ENCODE results near the gene ACOX3.
"Not testable (repeated sequence)": the region's sequence is repeated elsewhere in the genome, so short reads cannot be mapped to it uniquely, and the experiment has no call there.

ACOX3 gene
- total RNA-seq, result 20.6 to 22.3 reads per million in 2 donors

DNA sequence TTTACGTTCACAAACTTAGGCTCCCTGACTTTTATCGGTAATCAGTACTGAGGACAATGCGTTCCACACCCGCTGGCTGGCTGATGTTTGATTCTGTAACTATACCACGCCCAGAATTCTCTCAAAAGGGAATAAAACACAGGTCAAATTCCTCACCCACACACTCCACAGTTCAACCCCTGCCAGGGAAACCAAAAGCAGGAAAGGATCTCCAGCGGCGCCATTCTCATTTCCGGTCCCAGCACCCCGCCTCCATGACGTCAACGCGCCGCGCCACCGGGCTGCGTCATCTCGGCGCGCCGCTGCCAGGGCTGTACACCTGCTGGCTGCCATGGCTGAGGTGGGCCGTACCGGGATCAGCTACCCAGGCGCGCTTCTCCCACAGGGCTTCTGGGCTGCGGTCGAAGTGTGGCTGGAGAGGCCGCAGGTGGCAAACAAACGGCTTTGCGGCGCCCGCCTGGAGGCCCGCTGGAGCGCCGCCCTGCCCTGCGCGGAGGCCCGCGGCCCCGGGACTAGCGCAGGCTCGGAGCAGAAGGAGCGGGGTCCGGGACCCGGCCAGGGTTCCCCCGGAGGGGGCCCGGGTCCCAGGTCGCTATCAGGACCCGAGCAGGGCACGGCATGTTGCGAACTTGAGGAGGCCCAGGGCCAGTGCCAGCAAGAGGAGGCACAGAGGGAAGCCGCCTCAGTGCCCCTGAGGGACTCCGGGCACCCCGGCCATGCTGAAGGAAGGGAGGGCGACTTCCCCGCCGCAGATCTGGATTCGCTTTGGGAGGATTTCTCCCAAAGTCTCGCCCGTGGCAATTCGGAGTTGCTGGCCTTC is at the start of gene ACOX3, which contains the start of gene TRMT44:
TSS of gene ACOX3 (minus strand) at position 232 of the 820 bp plus-strand sequence. CDS start 24,202 bp downstream, outside the sequence.
TSS of gene TRMT44 (plus strand) at position 286 of the 820 bp plus-strand sequence. CDS start at position 332, 46 bp downstream.
- DNase-seq, result peak; percentile 96

DNA sequence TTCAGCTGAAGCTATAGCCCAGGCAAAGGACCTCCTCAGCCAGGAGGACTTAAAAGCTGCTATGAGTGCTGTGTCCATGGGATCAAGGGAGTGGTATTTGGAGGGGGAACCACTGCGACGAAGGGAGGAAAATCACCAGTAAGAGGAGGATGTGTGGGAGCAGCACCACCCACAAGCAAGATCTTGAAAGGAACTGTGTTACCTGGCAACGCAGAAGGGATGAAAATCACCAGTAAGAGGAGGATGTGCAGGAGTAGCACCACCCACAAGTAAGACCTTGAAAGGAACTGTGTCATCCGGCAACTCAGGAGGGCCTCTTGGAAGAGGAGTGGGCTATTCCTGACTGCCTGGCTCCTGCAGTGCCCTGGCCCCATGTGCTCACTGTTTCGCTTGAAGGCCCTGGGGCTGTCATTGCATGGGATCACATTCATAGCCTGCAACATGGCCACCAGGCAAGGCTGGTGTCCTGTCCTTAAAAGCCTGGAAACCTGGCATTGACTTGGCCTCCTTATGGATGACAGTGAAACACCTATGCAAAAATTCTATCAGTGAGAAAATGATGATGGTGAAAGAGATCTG is 48.4 kb upstream of the ACOX3 start:
- no peak for DNase-seq

DNA sequence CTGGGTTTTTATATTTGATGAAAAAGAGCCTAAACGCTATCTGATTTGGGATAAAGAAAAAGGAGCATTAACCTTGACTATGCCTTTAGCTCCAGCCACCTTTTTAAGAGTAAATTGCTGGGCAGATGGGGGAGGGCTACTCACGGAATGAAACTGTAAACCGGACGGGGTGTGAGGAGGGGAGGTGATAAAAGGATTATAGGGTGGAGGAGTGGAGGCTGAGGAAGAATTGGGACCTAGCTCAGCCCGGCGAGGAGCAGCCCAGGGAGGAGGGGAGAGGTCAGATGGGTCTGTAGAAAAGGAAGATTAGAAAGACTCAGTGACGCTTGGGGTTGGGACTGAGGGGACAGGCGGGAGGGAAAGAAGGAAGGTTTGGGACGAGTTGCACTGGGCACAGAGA is 46.1 kb upstream of the ACOX3 start:
- DNase-seq, result not testable (repeated sequence)

DNA sequence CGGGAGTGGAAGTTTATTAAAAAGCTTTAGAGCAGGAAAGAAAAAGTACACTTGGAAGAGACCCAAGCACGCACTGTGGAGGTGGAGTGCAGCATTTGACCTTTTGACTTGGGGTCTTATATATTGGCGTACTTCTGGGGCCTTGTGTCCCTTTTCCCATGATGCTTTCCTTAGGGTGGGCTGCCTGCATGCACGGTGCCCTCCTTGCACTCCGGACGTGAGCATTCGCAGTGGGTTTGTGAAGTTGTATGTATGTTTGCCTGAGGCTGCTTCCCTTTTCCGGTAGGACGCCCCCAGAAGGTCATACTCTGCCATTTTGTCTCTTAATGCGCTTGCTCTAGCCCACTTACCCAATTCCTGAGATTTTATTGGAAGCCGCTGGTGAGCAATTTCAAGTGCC is 39.7 kb upstream of the ACOX3 start:
- DNase-seq, result no peak

DNA sequence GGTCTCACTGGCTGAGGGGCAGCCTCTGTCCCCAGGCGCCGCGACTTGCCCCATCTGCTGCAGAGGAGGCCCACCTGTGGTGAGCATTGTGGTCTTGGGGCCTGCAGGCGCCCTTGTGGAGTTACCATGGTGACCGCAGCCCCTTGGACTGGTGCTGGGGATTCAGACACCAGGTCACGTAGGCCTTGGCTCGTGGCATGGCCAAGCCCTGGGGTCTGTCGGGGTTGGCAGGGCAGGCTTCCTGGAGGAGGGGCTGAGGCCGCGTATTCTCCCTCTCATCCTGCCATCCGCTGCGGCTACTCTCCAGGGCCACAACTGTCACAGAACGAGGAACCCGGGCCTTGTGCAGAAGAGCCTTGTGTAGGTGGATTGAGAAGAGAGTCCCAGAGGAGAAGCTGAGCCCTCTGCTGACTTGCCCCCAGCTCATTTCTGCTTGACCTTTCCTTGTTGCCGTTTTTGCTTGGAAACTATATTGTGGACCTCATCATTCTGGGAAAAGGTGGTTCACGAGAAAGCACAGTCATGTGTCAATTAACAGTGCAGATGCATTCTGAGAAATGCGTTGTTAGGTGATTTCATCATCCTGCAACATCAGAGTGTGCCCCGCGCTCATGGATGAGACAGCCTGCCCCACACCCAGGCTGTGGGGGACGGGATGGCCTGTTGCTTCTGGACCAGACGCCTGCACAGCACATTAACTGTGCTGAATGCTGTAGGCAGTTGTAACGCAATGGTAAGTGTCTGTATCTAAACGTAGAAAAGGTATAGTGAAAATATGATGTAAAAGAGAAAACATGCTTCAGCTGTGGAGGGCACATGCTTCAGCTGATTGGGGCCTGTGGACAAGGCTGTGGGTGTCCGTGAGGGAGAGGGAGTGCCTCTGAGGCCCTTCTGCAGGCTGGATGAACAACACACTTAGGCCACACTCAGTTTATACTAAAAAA is 38.5 kb upstream of the ACOX3 start:
- no peak for DNase-seq

DNA sequence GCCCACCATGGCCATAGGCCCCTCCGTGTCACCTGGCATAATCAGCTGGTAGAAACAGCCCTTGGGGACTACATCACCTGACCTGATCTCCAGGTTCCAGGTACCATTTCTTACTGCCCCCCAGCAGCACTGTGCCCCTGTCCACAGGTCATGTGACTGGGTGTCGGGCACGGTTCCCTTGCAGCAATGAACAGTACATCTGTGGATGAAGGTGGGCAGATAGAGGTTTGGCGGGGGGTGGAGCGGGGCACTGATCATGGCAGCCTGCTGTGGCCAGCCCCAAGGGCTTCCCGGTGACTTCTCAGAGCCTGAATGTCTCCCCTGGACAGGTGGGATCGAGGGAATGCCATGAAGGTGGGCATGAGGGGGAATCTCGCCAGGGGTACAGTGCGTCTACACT is 37.8 kb upstream of the ACOX3 start:
- DNase-seq, result no peak

DNA sequence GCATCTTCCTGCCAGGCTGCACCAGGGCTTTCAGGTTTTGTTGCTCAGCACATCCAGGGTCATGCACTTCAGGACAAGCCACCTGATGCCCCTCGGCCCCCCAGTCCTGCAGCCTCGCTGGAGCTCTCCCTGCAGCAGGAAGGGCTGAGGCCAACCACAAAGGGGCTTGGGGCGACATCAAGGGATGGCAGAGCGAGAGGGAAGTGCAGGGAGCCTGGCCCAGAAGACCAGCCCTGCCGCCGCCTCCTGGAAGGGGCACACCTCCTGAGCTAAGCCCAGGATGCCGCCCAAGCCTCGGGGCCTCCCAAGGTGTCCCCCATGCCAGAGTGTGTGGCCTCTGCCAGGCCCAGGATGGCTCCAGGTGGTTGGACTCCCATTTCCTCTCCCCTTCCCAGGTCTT is 37.2 kb upstream of the ACOX3 start:
- DNase-seq, result no peak

DNA sequence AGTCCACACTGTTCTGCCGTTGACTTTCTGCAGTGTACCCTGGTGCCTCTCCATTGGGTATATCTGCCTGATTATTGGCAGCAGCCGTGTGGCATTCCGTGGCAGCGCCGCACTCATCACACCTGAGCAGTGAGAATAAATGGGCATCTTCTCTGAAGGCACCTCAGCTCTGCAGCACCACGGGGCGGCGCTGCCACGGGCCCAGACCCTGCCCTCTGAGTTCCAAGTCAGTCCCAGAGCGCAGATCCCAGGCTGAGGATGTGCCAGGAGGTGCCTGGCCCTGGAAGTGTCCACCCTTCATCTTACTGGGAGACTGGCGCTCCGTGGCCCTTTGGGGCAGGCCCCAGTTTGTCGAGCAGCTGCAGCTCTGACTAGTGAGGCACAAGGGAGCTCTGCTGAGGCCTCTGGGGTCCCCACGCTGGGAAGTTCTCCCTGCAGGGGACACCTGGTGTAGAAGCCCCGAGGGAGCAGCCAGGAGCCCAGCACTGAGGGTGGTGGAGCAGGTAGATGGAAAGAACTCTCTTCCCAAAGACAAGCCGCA is 36.6 kb upstream of the ACOX3 start:
- DNase-seq, result no peak

DNA sequence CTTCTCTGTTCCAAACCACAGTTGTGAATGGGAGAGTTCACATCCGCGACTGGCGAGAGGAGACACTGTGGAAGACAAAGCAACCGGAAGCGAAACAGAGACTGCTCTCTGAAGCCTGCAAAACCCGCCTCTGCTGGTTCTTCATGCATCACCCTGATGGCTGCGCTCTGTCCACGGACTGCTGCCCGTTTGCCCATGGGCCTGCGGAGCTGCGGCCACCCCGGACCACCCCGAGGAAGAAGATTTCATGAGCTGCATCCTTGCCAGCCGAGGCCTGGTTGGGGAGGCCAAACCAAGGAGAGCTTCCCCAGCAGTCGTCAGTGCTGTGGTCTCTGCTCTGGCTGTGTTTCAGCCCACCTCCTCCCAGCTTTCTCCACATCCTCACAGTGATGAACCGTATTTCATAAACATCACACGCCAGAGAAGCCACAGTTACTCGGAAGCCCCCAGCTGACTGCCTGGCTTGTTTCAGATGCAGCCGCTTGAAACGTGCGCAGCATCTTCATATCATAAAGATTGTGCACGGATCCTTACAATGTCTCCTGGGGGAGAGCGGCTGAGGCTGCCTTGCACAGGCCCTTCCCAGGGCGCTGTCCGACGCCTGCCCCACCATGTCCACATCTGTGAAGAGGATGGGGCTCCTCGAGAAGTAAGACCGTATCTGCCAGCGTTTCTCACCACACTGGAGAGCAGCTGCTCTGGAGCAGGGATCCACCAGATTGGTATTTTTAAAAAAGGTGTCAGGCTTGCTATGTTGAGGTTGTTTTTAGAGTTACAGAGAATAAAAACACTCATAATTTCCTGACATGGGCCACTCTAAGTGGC is 35.4 kb upstream of the ACOX3 start:
- DNase-seq, result no peak

DNA sequence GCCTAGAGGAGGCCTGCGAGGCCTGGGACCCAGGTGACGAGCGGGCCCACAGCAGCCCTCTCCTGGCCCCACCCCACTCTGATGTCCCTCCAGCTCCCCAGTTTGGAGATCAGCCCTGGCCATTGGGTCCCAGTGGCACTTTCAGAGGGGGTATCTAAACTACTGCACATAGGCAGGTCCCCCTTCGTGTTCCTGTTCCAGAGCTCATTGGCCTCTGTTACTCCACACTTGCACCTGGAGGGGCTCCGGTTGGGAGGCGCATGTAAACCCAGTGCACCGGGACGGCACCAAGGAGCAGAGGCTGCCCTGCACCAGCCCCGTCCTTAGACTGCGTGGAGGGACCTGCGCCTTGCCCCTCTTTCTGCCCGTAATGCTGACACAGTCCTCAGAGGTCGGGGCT is 34.3 kb upstream of the ACOX3 start:
- no peak for DNase-seq

DNA sequence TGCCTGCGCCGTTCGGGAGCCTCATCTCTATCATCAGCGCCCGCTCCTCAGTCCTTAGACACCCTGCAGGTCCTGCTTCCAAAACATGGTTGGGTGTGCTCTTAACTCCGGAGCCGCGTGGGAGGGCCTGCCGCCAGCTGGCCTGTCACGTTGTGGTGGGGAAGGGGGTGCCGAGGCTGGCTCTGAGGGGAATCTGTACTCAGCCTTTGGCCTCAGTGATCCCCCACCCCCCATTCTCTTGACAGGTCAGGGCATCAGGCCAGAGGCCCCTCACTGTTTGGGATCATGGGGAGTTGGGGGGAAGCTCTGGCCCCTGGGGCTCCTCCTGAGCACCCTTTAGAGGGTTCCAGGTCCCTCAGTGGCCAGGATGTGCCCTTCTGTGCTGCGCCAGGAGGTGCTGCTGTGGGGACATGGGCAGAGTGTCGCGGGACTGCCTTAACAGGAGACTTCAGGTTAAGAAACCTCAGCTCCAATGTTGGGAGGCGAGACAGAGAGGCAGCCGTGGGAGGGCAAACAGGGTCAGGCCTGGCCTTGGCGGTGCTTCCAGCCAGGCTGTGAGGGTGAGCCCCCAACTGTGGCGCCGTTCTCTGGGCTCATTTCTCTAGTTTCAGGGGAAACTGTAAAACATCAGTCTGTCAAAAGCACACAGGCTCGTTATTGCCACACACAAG is 33.5 kb upstream of the ACOX3 start:
- DNase-seq, result no peak

DNA sequence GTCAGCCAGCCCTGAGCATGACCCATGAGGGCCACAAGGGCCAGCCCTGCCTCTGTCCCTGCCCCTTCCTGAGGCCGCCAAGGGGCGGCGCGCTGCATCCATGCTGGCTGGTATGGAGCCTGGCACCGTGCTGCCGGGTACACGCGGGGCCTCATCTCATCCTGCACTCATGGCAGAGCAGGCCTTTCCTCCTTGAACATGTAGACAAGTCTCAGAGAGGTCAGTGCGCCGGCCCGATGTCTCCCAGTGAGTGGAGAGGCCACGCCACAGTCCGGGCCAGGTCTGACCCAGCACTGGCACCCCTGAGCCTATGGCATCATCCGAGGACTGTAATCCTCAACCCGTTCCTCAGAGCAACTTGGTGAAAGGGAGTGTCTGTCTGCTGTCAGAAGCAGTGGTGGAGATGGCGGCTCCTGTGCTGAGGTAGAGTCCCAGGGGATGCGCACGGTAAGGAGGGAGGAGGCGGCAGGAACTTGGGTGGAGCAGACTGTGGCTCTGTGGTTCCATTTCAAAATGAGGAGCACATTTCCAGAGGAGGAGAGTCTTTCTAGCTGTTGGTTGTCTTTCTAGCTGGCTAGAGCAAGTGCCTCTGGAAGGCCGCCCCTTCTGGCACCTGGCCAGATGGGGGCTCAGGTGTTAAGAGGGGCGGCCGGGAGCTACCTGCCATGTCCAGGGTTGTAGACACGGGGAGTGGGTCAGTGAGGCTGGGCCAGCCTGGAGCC is 32.8 kb upstream of the ACOX3 start:
- no peak for DNase-seq

DNA sequence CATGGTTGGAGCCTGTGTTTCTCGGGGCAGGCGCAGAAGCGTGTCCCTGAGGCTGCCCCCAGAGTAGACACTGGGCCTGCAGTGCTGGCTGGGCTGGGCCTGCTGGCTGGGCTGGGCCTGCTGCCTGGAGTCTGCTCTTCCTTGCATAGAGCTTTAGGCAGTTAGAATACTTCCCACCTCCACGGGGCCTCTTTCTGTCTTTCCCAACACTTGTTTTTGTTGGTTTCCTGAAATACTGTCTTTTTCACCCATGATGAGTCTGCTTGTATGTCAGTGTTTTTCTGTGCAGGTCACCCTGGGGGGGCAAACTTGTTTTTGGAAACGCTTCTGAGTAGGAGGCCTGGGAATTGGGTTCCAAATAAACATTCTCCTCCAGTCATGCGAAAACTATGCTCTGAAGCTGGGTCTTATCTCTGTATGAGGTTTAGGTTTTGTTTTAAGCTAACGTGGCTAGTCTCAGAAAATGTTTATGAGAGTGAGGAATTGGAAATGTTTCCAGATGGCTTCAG is 32.2 kb upstream of the ACOX3 start:
- DNase-seq, result no peak

DNA sequence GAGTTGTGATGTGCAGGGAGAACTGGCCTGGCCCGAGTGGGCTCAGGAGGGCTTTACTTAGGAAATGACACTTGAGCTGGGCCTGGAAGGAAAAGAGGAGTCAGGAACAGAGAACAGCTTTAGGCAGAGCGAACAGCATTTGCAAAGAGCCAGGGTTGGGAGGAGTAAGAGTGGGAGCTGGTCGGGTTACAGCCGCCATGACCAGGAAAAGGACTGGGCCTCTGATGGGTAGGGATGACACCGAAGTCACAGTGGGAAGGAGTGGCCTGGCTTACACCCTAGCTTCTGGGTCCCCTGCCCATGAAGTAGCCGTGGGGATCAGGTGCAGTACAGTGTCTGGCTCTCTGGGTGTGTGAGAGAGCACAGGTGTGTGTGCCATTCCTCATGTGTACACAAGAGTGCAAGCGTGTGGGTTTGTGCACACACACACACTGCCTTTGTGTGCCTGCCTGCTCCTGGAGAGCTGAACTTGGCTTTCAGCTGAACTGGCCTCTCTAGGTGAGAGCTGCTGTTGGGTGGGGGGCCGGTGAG is 31.7 kb upstream of the ACOX3 start:
- no peak for DNase-seq

DNA sequence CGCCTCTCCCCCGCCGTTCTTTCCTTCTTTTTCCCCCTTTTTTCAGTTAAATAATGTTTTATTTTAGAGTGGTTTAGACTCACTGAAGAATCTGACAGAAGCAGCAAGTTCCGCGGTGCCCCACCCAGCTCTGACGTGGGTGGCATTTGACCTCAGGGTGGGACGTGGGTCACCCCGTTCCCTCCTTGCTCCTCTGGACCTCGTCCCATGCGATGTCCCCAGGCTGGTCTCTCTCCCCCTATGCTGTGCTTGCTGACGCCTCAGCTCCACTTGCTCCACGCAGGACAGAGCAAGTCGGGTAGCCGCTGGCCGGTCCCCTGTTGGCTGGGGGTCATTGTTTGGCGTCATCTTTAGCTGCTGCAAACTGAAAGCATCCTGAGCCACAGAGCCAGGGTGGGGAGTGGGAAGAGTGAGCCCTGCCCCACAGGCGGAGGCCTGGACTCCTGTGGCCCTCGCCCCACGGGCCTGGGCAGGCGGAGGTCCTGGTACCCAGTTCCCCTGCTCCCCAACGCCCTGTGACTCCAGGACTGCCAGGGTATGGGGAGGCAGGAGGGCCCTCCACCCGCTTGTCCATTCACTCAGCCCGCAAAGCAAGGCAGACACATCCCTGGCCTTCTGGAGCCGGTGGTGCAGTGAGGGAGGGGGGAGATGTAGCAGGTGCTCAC is 30.8 kb upstream of the ACOX3 start:
- no peak for DNase-seq

DNA sequence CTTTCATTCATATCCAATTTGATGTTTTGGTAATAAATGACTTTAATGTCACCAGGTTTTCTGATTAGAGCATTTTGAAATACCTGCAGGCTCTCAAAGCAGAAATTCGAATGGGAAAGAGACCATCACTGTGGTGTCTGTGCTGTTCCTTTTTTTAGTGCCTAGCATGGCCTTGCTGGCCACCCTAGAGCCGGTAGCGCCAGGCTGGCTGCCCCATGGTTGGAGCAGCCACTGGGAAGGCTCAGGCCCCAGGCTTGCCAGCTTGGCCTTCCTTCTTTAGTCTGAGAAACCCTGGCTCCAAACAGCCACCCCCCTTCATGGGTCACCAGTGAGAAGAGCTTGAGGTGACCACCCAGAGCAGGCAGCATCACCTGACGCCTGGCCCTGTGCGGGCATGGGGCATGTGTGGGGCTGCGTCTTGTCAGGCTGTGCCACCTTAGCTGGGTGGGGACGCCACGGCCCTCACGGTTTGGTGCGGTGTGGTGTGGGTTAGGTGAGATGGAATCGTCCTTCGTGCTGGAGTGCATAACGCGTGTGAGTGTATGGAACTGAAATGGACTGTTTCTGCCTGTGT is 30.0 kb upstream of the ACOX3 start:
- DNase-seq, result no peak

DNA sequence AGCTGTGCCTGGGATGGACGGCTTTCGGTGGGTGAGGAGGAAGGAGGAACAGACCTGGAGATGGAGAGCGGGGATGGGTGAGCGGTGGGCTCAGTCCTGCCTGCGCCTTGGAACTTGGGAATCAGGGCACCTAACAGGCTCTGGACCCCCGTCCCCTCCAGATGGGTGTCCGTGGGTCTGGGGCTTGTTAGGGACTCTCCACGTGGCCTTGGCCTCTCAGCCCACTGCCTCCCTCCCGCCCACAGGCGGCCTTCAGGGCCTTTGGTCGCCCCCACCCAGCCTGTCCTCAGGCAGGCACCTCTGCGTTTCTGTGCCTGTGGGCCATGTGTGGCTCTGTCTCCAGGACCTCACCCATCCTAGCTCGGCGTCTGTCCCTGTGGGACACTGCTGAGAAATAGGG is 29.0 kb upstream of the ACOX3 start:
- no peak for DNase-seq

DNA sequence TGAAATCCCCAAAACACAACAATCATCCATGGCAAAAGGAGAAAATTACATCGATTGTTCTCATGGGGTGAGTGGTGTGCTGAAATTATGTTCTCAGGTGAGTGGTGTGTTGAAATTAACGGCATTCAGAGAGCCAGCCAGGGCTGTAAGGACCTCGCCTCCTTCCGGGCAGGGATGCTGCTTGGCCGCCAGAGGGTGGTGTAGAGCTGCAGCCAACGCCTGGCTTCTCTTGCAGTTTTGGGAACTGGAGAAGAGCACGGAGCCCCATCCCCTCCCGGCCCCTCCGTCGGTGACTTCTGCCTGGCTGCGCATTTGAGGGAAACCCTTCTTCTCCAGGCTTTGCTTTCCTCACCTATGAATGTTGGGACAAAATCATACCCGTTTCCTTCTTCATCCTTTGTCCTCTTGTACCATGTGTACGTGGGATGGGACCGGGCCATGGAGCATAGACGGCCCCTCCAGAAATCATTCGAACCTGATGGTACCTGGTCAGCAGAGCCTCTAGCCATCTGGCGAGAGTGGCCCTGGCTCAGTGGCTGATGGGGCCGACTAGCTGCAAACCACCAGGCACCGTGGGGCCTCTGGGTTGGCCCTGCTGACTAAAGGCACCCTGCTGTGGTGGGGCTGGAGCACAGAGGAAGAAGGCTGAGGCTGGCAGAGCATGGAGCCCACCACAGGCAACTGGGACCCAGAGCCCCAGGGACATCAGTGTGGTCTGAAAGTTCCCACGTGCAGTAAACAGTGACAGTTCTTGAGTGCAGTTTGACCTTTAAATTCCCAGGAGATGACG is 28.4 kb upstream of the ACOX3 start:
- DNase-seq, result no peak

All from activated gamma-delta T cell (primary cell).